K562 (cell line): ENCODE results near the gene FARP2. TPM values are rescaled to one million over a fixed set of nuclear protein-coding genes. Genes with fewer than 3 reads are reported as not detected.

Experiments used
- ATAC-seq: fragments of 200-7000 bp; cut with Tn5 transposase; 3 replicates; pipeline ENCODE4 v1.9.1; 2020; ENCODE audit warnings: moderate library complexity
- BruUV-seq: library from RNA; stranded (reverse); fragments of 400-500 nt; replicated peaks from 2 replicates; lab custom pipeline; 2021; lab: Mats Ljungman, UMichigan
- CTCF ChIA-PET: fragments of 300-600 bp; formaldehyde crosslinking; extraction: SDS; loops from one replicate; lab custom pipeline; 2021; ENCODE audit warnings: low intra/inter-chr PET ratio; lab: Yijun Ruan, JAX
- POLR2A ChIA-PET: fragments of 300-600, 350-650 bp; sonication (Branson Sonifier 250); formaldehyde crosslinking; extraction: SDS; loops from one replicate; lab custom pipeline; 2021; ENCODE audit warnings: antibody characterized with exemption, inconsistent platforms; lab: Yijun Ruan, JAX
- DNase-seq, 4 experiments: peaks; one replicate each; pipeline versions ENCODE4 v3.0.0 to v3.0.0-alpha.2; 2011 to 2018; ENCODE audit warnings: low spot score in 3 of 4, mixed read lengths in 3 of 4; ENCODE audit errors: extremely low read depth in 1 of 4
- FAIRE-seq: peaks from 2 replicates; lab custom pipeline; 2011; peaks lifted over from hg19 to GRCh38; lab: Jason Lieb, UNC
- H2AFZ ChIP-seq: 2 replicates; pipeline ENCODE4 v1.6.0; 2011; ENCODE audit warnings: low read depth, low read length, control low read depth, inconsistent platforms
- H3K27ac ChIP-seq: fragments of 200-600 bp; 3 replicates; pipeline ENCODE4 v1.8.0; 2011; ENCODE audit warnings: low read depth, mild to moderate bottlenecking, control low read depth, inconsistent platforms, low read length, moderate library complexity, mixed read lengths; ENCODE audit errors: extremely low read depth
- H3K27me3 ChIP-seq, 2 experiments: fragments of 300-600 bp in 1 of 2; 2 replicates in 1 of 2; 3 replicates in 1 of 2; pipeline versions ENCODE4 v1.6.0 to v1.8.0; 2011; ENCODE audit warnings: inconsistent platforms in 2 of 2, low read length in 2 of 2, mild to moderate bottlenecking in 1 of 2, mixed read lengths in 1 of 2, moderate library complexity in 1 of 2; ENCODE audit not compliant: control insufficient read depth in 2 of 2, insufficient read depth in 2 of 2
- H3K36me3 ChIP-seq: fragments of 300-600 bp; 3 replicates; pipeline ENCODE4 v1.8.0; 2011; ENCODE audit warnings: mild to moderate bottlenecking, low read length, inconsistent platforms; ENCODE audit not compliant: control insufficient read depth, insufficient read depth
- H3K4me1 ChIP-seq, 2 experiments: fragments of 200-600 bp in 1 of 2; replicated peaks in 1 of 2; 2 replicates in 1 of 2; 3 replicates in 1 of 2; pipeline versions ENCODE4 v1.5.1 to v1.8.0; 2011; ENCODE audit warnings: inconsistent platforms in 2 of 2, low read length in 2 of 2, mild to moderate bottlenecking in 1 of 2, mixed read lengths in 1 of 2, moderate library complexity in 1 of 2; ENCODE audit not compliant: control insufficient read depth in 2 of 2, insufficient read depth in 2 of 2
- H3K4me2 ChIP-seq: 2 replicates; pipeline ENCODE4 v1.6.1; 2011; ENCODE audit warnings: low read length, control low read depth, inconsistent platforms, mixed read lengths; ENCODE audit not compliant: insufficient read depth
- H3K4me3 ChIP-seq: fragments of 200-600 bp; sonication (generic), shearing (Covaris generic); 2 replicates; pipeline ENCODE4 v1.5.1; 2016; ENCODE audit warnings: control low read depth, inconsistent platforms
- H3K79me2 ChIP-seq: fragments of 200-600 bp; 3 replicates; pipeline ENCODE4 v1.8.0; 2011; ENCODE audit warnings: low read length, inconsistent platforms; ENCODE audit not compliant: control insufficient read depth, insufficient read depth
- H3K9ac ChIP-seq, 2 experiments: 2 replicates each; pipeline versions ENCODE4 v1.6.0 to v1.6.1; 2011; ENCODE audit warnings: low read depth in 2 of 2, low read length in 2 of 2, control low read depth in 1 of 2, inconsistent platforms in 1 of 2, mild to moderate bottlenecking in 1 of 2, mixed read lengths in 1 of 2; ENCODE audit not compliant: insufficient read depth in 1 of 2
- H3K9me1 ChIP-seq: one replicate; pipeline ENCODE4 v1.6.0; 2011; ENCODE audit warnings: inconsistent platforms, mild to moderate bottlenecking, low read length, moderate library complexity; ENCODE audit not compliant: control insufficient read depth, insufficient read depth
- H3K9me3 ChIP-seq: replicated peaks from 2 replicates; pipeline ENCODE4 v1.5.1; 2011; ENCODE audit warnings: low read depth, low read length, inconsistent platforms; ENCODE audit not compliant: control insufficient read depth, insufficient read depth
- H4K20me1 ChIP-seq: replicated peaks from 2 replicates; pipeline ENCODE4 v1.6.1; 2011; ENCODE audit warnings: low read length, inconsistent platforms, mixed read lengths; ENCODE audit not compliant: control insufficient read depth, insufficient read depth
- GABPB2 ChIP-seq: fragments of 250-450 bp; sonication (Bioruptor Pico); conservative IDR thresholded peaks from 2 replicates; pipeline ENCODE4 v1.5.1; 2021; ENCODE audit warnings: mild to moderate bottlenecking
- HMGN3 ChIP-seq: IDR thresholded peaks from 2 replicates; pipeline ENCODE4 v1.6.1; 2011; ENCODE audit warnings: borderline replicate concordance, low read depth, mild to moderate bottlenecking, mixed read lengths, low read length; ENCODE audit not compliant: insufficient read length; ENCODE audit errors: extremely low read depth
- HNRNPK ChIP-seq: fragments of 200-400 bp; formaldehyde crosslinking; IDR thresholded peaks from one replicate; pipeline ENCODE4 v1.6.1; 2018; ENCODE audit warnings: mild to moderate bottlenecking, low read depth, low read length; ENCODE audit not compliant: poor library complexity, severe bottlenecking
- MIER1 ChIP-seq: fragments of 450-650 bp; IDR thresholded peaks from 2 replicates; pipeline ENCODE4 v1.6.1; 2016; ENCODE audit warnings: antibody characterized with exemption, mild to moderate bottlenecking, low read depth
- NONO ChIP-seq, 2 experiments: fragments of 200-400 bp in 1 of 2; fragments of 450-650 bp in 1 of 2; formaldehyde crosslinking in 1 of 2; IDR thresholded peaks; 2 replicates each; pipeline ENCODE4 v1.6.1; 2017; ENCODE audit warnings: low read depth in 2 of 2, mild to moderate bottlenecking in 2 of 2, moderate library complexity in 2 of 2, low read length in 1 of 2
- RAD21 ChIP-seq, 2 experiments: fragments of 250-450 bp in 1 of 2; fragments of 450-650 bp in 1 of 2; sonication (Bioruptor Pico) in 1 of 2; formaldehyde crosslinking in 1 of 2; IDR thresholded peaks in 1 of 2; conservative IDR thresholded peaks in 1 of 2; 2 replicates each; pipeline versions ENCODE4 v1.4.0 to v1.8.0; 2020 to 2022; ENCODE audit warnings: mild to moderate bottlenecking in 2 of 2, moderate library complexity in 1 of 2
- ZNF76 ChIP-seq: fragments of 250-450 bp; sonication (Bioruptor Pico); IDR thresholded peaks from 2 replicates; pipeline ENCODE4 v1.4.0; 2020; ENCODE audit warnings: mild to moderate bottlenecking, moderate library complexity, borderline replicate concordance
- WGBS: fragments of 100-300 bp; shearing (Covaris generic); methylation state at CpG from one replicate; pipeline ENCODE4 v1.1.6; 2016; ENCODE audit warnings: low coverage, mixed read lengths; ENCODE audit not compliant: insufficient coverage; ENCODE audit errors: missing lambda C conversion rate; 5-methylcytosine and 5-hydroxymethylcytosine counted together
- in situ Hi-C: fragments of 300-500 bp; cut with MboI; formaldehyde crosslinking; loops from 4 replicates; pipeline ENCODE4 v1.15.0; 2018; ENCODE audit warnings: inconsistent platforms, mixed read lengths
- intact Hi-C: fragments of 100-400 bp; cut with micrococcal nuclease; formaldehyde crosslinking; loops from 2 replicates; pipeline ENCODE4 v1.14.2; 2022
- polyA plus RNA-seq, 8 experiments: library from polyadenylated mRNA; depleted of rRNA in 4 of 8; stranded (reverse) in 5 of 8; unstranded in 3 of 8; fragments of >200 nt; fragmentation: Nextera tagmentation in 2 of 8; fragmentation: Illumina TruSeq in 1 of 8; extraction: Ambion mirVana in 2 of 8; extraction: Trizol in 1 of 8; gene quantifications; 2 replicates each; pipeline versions ENCODE4 v1.2.1 to v1.2.3, GENCODE V29; 2011 to 2014; ENCODE audit warnings: inconsistent platforms in 1 of 8, missing spikeins in 1 of 8
- total RNA-seq, 7 experiments: library from RNA; depleted of rRNA in 6 of 7; stranded (reverse); fragments of >200 nt in 6 of 7; fragmentation: Illumina TruSeq in 2 of 7; extraction: Trizol in 2 of 7; gene quantifications; 2 replicates each; pipeline versions ENCODE4 v1.2.1 to v1.2.3, GENCODE V29; 2011 to 2021; ENCODE audit warnings: low replicate concordance in 1 of 7
- TF ChIP-seq, protein P1 (sequence below), 3 experiments: IDR thresholded peaks in 2 of 3; conservative IDR thresholded peaks in 1 of 3; 2 replicates each; pipeline ENCODE4 v1.5.1; 2011 to 2012; ENCODE audit warnings: low read length in 3 of 3, mild to moderate bottlenecking in 3 of 3, control low read depth in 2 of 3, improper control_type of control experiment in 1 of 3, inconsistent platforms in 1 of 3, low read depth in 1 of 3, mixed read lengths in 1 of 3, moderate library complexity in 1 of 3; ENCODE audit not compliant: insufficient read depth in 2 of 3
- TF ChIP-seq, protein P2 (sequence below), 2 experiments: fragments of 450-650 bp; formaldehyde crosslinking in 1 of 2; IDR thresholded peaks; 2 replicates each; pipeline versions ENCODE4 v1.4.0 to v1.6.1; 2014 to 2020; ENCODE audit warnings: mild to moderate bottlenecking in 2 of 2, borderline replicate concordance in 1 of 2, low read depth in 1 of 2

Gene FARP2
- total and polyA plus RNA-seq, 9 of the 15 experiments (the other 6 are each of a cell fraction or from before 2014, with no cell fraction given) = 4.1 to 38.1 (median 21.1) TPM

DNA sequence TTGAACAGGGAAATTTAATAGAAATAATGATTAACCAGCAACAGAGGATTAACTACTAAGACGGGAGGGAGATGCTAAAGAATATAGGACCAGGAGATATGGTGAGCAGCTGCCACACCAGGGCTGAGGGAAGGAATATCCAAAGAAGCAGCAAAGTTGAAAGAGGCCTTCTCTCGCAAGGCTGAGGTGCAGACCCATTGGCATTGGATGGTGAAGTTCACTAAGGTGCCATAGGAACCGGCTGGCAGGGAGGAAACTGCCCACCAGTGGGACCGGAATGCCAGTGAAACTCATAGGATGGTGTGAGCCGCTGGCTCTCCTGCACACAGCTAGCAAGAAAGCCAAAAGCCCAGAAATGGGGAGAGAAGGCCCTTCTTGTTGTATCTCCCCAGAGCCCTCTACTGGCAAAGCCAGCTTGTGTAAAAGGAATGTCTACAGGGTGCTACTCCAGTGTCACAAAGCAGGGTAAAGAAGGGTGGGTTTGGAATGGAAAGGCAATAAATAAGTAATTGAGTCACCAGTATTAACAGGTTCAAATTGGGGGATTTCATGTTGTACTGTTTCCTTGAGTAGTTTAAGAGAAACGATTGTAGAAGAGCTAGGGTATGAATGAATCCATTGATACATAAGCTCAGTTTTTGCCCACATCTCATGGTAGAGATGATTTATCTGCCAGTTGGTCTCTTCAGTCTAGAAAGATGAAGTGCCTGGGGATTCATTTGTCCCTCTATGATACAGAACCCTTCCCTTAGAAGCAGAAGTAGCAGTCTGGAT, 36.0 kb downstream of the FARP2 start:
- TF ChIP-seq MIER1 = no peak
- TF ChIP-seq, protein P1, sequence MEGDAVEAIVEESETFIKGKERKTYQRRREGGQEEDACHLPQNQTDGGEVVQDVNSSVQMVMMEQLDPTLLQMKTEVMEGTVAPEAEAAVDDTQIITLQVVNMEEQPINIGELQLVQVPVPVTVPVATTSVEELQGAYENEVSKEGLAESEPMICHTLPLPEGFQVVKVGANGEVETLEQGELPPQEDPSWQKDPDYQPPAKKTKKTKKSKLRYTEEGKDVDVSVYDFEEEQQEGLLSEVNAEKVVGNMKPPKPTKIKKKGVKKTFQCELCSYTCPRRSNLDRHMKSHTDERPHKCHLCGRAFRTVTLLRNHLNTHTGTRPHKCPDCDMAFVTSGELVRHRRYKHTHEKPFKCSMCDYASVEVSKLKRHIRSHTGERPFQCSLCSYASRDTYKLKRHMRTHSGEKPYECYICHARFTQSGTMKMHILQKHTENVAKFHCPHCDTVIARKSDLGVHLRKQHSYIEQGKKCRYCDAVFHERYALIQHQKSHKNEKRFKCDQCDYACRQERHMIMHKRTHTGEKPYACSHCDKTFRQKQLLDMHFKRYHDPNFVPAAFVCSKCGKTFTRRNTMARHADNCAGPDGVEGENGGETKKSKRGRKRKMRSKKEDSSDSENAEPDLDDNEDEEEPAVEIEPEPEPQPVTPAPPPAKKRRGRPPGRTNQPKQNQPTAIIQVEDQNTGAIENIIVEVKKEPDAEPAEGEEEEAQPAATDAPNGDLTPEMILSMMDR (IDR thresholded peaks at IDR 0.05 in 2 of 3, conservative IDR thresholded peaks at IDR 0.05 in 1 of 3; ENCODE audit: insufficient read depth in 2 of 3, low read depth in 1 of 3, low read length in 3 of 3) = peak; percentile 18 to 50 (median 34); a peak in 2 of 6 replicates
- TF ChIP-seq NONO (IDR thresholded peaks at IDR 0.05; ENCODE audit: low read depth in 2 of 2, low read length in 1 of 2) = no peak
- TF ChIP-seq HMGN3 = no peak
- TF ChIP-seq HNRNPK = no peak
- no peak for TF ChIP-seq GABPB2 (CRISPR knock-in tag)
- TF ChIP-seq ZNF76 = no peak
- TF ChIP-seq, protein P2, sequence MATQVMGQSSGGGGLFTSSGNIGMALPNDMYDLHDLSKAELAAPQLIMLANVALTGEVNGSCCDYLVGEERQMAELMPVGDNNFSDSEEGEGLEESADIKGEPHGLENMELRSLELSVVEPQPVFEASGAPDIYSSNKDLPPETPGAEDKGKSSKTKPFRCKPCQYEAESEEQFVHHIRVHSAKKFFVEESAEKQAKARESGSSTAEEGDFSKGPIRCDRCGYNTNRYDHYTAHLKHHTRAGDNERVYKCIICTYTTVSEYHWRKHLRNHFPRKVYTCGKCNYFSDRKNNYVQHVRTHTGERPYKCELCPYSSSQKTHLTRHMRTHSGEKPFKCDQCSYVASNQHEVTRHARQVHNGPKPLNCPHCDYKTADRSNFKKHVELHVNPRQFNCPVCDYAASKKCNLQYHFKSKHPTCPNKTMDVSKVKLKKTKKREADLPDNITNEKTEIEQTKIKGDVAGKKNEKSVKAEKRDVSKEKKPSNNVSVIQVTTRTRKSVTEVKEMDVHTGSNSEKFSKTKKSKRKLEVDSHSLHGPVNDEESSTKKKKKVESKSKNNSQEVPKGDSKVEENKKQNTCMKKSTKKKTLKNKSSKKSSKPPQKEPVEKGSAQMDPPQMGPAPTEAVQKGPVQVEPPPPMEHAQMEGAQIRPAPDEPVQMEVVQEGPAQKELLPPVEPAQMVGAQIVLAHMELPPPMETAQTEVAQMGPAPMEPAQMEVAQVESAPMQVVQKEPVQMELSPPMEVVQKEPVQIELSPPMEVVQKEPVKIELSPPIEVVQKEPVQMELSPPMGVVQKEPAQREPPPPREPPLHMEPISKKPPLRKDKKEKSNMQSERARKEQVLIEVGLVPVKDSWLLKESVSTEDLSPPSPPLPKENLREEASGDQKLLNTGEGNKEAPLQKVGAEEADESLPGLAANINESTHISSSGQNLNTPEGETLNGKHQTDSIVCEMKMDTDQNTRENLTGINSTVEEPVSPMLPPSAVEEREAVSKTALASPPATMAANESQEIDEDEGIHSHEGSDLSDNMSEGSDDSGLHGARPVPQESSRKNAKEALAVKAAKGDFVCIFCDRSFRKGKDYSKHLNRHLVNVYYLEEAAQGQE (IDR thresholded peaks at IDR 0.05; ENCODE audit: borderline replicate concordance) = peak; percentile 14; the same call in 1 of the 2 replicates
- TF ChIP-seq, protein P2 (CRISPR knock-in tag; IDR thresholded peaks at IDR 0.05; ENCODE audit: low read depth) = no peak
- peak in 1 of 2 experiments; percentile 41; a peak in 1 of 4 replicates for TF ChIP-seq RAD21 (CRISPR knock-in tag; conservative IDR thresholded peaks at IDR 0.05 in 1 of 2, IDR thresholded peaks at IDR 0.05 in 1 of 2)
- POLR2A ChIA-PET = interaction anchor here (0.6 kb wide), 1 partner anchor 132 kb away, joined by 3 read pairs; no protein-coding TSS in a partner anchor
- Histone ChIP-seq H2AFZ (no peak overlapping the region), H3K9me3 (no peaks in the 10 kb centered on the region), H3K9me1 (peaks cover 6% of the 10 kb centered on the region), H4K20me1 (no peaks in the 10 kb centered on the region), H3K36me3 (peaks cover 5% of the 10 kb centered on the region; the same call in 1 of the 3 replicates), H3K4me1 (no peaks in the 10 kb centered on the region), H3K9ac (no peak overlapping the region), H3K79me2 (peaks cover 1% of the 10 kb centered on the region; the same call in 2 of the 3 replicates), H3K27ac (no peak overlapping the region), H3K27me3 (no peaks in the 10 kb centered on the region), H3K4me2 (no peak overlapping the region), H3K4me3 (no peak overlapping the region)
- DNase-seq = peak in 2 of 4 experiments; percentile 12 to 28
- no peak for FAIRE-seq
- CTCF ChIA-PET = no interaction called here
- no TSS peak for BruUV-seq
- intact Hi-C loops (no loop called here), in situ Hi-C loops (no loop called here)
- 55% methylated on average over 6 of the region's 6 CpGs for WGBS
- ATAC-seq = peak; percentile 80
